DOHH2 (cell line): ENCODE results near the gene CRTAP.
"Not testable (repeated sequence)": the region's sequence is repeated elsewhere in the genome, so short reads cannot be mapped to it uniquely, and the experiment has no call there.

Source experiments
- H3F3A ChIP-seq: fragments of 200-600 bp; sonication (generic), shearing (Covaris generic); 2 replicates; pipeline ENCODE4 v1.6.0; 2016; ENCODE audit warnings: antibody characterized with exemption, mild to moderate bottlenecking; ENCODE audit not compliant: control insufficient read depth, insufficient read depth
- H3K27ac ChIP-seq: fragments of 200-600 bp; sonication (generic); 2 replicates; pipeline ENCODE4 v1.5.1; 2014; ENCODE audit warnings: low read depth, mild to moderate bottlenecking, low read length, moderate library complexity
- H3K27me3 ChIP-seq: fragments of 200-600 bp; sonication (generic); 2 replicates; pipeline ENCODE4 v1.6.1; 2014; ENCODE audit warnings: mild to moderate bottlenecking, low read length, mixed read lengths; ENCODE audit not compliant: control insufficient read depth
- H3K36me3 ChIP-seq: fragments of 200-600 bp; sonication (generic); 2 replicates; pipeline ENCODE4 v1.6.1; 2014; ENCODE audit warnings: mild to moderate bottlenecking, low read length, moderate library complexity, mixed read lengths; ENCODE audit not compliant: control insufficient read depth
- H3K4me1 ChIP-seq: fragments of 200-600 bp; sonication (generic); 2 replicates; pipeline ENCODE4 v1.6.1; 2014; ENCODE audit warnings: mild to moderate bottlenecking, low read length, mixed read lengths; ENCODE audit not compliant: control insufficient read depth
- H3K4me2 ChIP-seq: fragments of 200-600 bp; sonication (generic); 2 replicates; pipeline ENCODE4 v1.6.0; 2014; ENCODE audit warnings: mild to moderate bottlenecking, low read length, moderate library complexity
- H3K4me3 ChIP-seq: fragments of 200-600 bp; sonication (generic); 2 replicates; pipeline ENCODE4 v1.5.1; 2014; ENCODE audit warnings: mild to moderate bottlenecking, low read length, mixed read lengths
- H3K79me2 ChIP-seq: fragments of 200-600 bp; sonication (generic); 2 replicates; pipeline ENCODE4 v1.6.1; 2014; ENCODE audit warnings: mild to moderate bottlenecking, low read length, mixed read lengths; ENCODE audit not compliant: control insufficient read depth
- H3K9me2 ChIP-seq: fragments of 200-600 bp; sonication (generic); replicated peaks from 2 replicates; pipeline ENCODE4 v1.6.1; 2014; ENCODE audit warnings: mild to moderate bottlenecking, low read length, mixed read lengths; ENCODE audit not compliant: control insufficient read depth
- H3K9me3 ChIP-seq: fragments of 200-600 bp; sonication (generic); 2 replicates; pipeline ENCODE4 v1.6.1; 2014; ENCODE audit warnings: antibody characterized with exemption, low read length, mixed read lengths; ENCODE audit not compliant: control insufficient read depth, insufficient read depth
- H4K20me1 ChIP-seq: fragments of 200-600 bp; sonication (generic); 2 replicates; pipeline ENCODE4 v1.6.0; 2014; ENCODE audit warnings: low read depth, mild to moderate bottlenecking, antibody characterized with exemption, low read length, moderate library complexity; ENCODE audit not compliant: control insufficient read depth, insufficient read depth
- EZH2phosphoT487 ChIP-seq: fragments of 200-600 bp; sonication (generic); IDR thresholded peaks from 2 replicates; pipeline ENCODE4 v1.6.1; 2017; ENCODE audit warnings: borderline replicate concordance, mild to moderate bottlenecking, antibody characterized with exemption, low read length, moderate library complexity, mixed read lengths
- TF ChIP-seq, protein P1 (sequence below): fragments of 200-600 bp; sonication (generic); IDR thresholded peaks from one replicate; pipeline ENCODE4 v1.5.1; 2014; ENCODE audit warnings: antibody characterized with exemption, mild to moderate bottlenecking, low read depth, low read length; ENCODE audit not compliant: poor library complexity, severe bottlenecking

The CRTAP gene

DNA sequence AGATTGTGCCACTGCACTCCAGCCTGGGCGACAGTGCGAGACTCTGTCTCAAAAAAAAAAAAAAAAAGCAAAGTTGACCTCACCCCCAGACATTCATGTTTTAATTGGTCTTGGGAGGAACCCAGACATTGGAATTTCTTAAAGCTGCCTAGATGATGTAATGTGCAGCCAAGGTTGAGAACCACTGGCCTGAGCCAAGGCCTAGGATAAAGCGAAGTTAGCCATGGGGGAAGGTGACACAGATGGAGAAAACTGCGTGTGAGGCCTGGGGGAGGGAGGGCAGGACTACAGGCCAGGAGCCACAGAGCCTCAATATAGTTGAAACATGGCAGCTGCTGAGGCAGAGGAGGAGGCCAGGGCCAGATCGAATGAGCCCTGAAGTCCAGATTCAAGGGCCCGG lies 37.8 kb upstream of the CRTAP start:
- H3K9me3 ChIP-seq, result no peaks in the 10 kb centered on the region

DNA sequence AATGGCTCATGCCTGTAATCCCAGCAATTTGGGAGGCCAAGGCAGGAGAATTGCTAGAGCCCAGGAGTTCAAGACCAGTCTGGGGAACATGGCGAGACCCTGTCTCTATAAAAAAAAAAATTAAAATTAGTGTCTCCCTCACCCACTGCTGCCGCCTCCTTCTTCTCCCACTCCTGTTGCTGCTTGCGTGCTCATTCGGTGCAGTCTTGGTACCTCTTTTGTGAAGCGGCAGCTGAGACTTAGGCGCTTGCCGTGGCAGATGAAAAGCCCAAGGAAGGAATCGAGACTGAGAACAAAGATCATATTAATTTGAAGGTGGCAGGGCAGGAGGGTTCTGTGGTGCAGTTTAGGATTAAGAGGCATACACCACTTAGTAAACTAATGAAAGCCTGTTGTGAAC lies 36.9 kb upstream of the CRTAP start:
- Histone ChIP-seq H3K36me3 (peaks cover 2% of the 10 kb centered on the region; the same call in 1 of the 2 replicates), H4K20me1 (no peaks in the 10 kb centered on the region), H3K4me2 (no peak overlapping the region), H3K9me2 (no peaks in the 10 kb centered on the region), H3K4me1 (no peaks in the 10 kb centered on the region), H3F3A (no peaks in the 10 kb centered on the region), H3K9me3 (no peaks in the 10 kb centered on the region), H3K27ac (no peak overlapping the region), H3K27me3 (no peaks in the 10 kb centered on the region), H3K4me3 (no peak overlapping the region), H3K79me2 (peaks cover 15% of the 10 kb centered on the region)
- TF ChIP-seq, protein P1, sequence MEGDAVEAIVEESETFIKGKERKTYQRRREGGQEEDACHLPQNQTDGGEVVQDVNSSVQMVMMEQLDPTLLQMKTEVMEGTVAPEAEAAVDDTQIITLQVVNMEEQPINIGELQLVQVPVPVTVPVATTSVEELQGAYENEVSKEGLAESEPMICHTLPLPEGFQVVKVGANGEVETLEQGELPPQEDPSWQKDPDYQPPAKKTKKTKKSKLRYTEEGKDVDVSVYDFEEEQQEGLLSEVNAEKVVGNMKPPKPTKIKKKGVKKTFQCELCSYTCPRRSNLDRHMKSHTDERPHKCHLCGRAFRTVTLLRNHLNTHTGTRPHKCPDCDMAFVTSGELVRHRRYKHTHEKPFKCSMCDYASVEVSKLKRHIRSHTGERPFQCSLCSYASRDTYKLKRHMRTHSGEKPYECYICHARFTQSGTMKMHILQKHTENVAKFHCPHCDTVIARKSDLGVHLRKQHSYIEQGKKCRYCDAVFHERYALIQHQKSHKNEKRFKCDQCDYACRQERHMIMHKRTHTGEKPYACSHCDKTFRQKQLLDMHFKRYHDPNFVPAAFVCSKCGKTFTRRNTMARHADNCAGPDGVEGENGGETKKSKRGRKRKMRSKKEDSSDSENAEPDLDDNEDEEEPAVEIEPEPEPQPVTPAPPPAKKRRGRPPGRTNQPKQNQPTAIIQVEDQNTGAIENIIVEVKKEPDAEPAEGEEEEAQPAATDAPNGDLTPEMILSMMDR, result no peak
- TF ChIP-seq EZH2phosphoT487, result no peak

More for the DNA sequence above, 37.8 kb upstream of the CRTAP start:
- TF ChIP-seq, protein P1, result no peak
- no peak for TF ChIP-seq EZH2phosphoT487
- Histone ChIP-seq H3K79me2 (peaks cover 5% of the 10 kb centered on the region), H3K36me3 (peaks cover 2% of the 10 kb centered on the region; the same call in 1 of the 2 replicates), H3K4me1 (no peaks in the 10 kb centered on the region), H3K27ac (no peak overlapping the region), H4K20me1 (no peaks in the 10 kb centered on the region), H3K4me3 (no peak overlapping the region), H3K9me2 (no peaks in the 10 kb centered on the region), H3K4me2 (no peak overlapping the region), H3F3A (no peaks in the 10 kb centered on the region), H3K27me3 (no peaks in the 10 kb centered on the region)

DNA sequence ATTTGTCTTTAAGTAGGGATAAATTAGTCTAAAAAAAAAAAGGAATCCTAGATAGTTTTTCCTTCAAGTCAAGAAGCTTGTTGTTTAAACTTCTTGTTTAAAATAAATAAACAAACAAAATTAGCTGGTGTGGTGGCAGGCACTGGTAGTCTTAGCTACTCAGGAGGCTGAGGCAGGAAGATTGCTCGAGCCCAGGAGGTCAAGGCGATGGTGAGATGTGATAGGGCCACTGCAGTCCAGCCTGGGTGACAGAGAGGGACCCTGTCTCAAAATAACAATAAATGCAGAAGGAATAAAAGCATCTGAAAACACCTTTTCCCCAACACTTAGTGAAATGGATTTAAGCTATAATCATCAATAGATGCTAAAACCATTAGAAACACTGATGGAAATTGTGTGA lies 35.8 kb upstream of the CRTAP start:
- Histone ChIP-seq H3F3A (no peaks in the 10 kb centered on the region), H3K36me3 (no peaks in the 10 kb centered on the region), H3K9me3 (no peaks in the 10 kb centered on the region), H4K20me1 (no peaks in the 10 kb centered on the region), H3K79me2 (peaks cover 24% of the 10 kb centered on the region), H3K4me3 (no peak overlapping the region), H3K9me2 (no peaks in the 10 kb centered on the region), H3K27ac (no peak overlapping the region), H3K4me2 (no peak overlapping the region), H3K27me3 (no peaks in the 10 kb centered on the region), H3K4me1 (no peaks in the 10 kb centered on the region)
- TF ChIP-seq, protein P1, result no peak
- TF ChIP-seq EZH2phosphoT487, result no peak

DNA sequence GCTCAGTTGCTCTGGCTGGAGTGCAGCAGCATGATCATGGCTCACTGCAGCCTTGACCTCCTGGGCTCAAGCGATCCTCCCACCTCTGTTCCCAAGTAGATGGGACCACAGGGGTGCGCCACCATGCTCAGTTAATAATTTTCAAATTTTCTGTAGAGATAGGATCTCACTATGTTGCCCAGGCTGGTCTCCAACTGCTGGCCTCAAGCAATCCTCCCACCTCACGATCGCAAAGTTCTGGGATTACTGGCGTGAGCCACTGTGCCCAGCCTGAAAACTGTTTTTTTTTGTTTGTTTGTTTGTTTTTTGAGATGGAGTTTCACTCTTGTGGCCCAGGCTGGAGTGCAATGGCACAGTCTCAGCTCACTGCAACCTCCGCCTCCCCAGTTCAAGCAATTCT lies 34.0 kb upstream of the CRTAP start:
- peaks cover 36% of the 10 kb centered on the region for H3K79me2 ChIP-seq
- not testable (repeated sequence) for H4K20me1 ChIP-seq, H3K9me3 ChIP-seq

More for the DNA sequence above, 34.0 kb upstream of the CRTAP start:
- not testable (repeated sequence) for H3K4me3 ChIP-seq, H3F3A ChIP-seq, H3K4me2 ChIP-seq, H3K27me3 ChIP-seq, H3K36me3 ChIP-seq, H3K27ac ChIP-seq, H3K9me2 ChIP-seq, H3K4me1 ChIP-seq
